ENCODE data around the gene ASCL1.

Gene ASCL1

GRCh38 chr12:102971227-102971626 lies 13.8 kb downstream of the ASCL1 start:
- no peak overlapping the region for H3K4me3 ChIP-seq
- H3K27ac ChIP-seq, result no peak overlapping the region

GRCh38 chr12:102973583-102973982 lies 16.1 kb downstream of the ASCL1 start:
- no peak overlapping the region for H3K4me3 ChIP-seq

GRCh38 chr12:102976609-102977280 lies 19.3 kb downstream of the ASCL1 start:
- H3K4me3 ChIP-seq, result no peak overlapping the region
- H3K27ac ChIP-seq, result no peak overlapping the region

More at GRCh38 chr12:102973583-102973982, 16.1 kb downstream of the ASCL1 start:
- H3K27ac ChIP-seq, result no peak overlapping the region

GRCh38 chr12:102977945-102978706 lies 20.7 kb downstream of the ASCL1 start:
- no peak overlapping the region for H3K27ac ChIP-seq
- no peak overlapping the region for H3K4me3 ChIP-seq

- Histone ChIP-seq H3K4me3 (no peak overlapping the region), H3K27ac (no peak overlapping the region)
These were observed 22.9 kb downstream of the ASCL1 start for GRCh38 chr12:102980350-102980749.

GRCh38 chr12:102990419-102990818 lies 32.9 kb downstream of the ASCL1 start:
- Histone ChIP-seq H3K27ac (no peak overlapping the region), H3K4me3 (no peak overlapping the region)

- no peak overlapping the region for H3K4me3 ChIP-seq
- no peak overlapping the region for H3K27ac ChIP-seq
These were observed 34.8 kb downstream of the ASCL1 start for GRCh38 chr12:102992297-102992696.

- Histone ChIP-seq H3K4me3 (no peak overlapping the region), H3K27ac (no peak overlapping the region)
These were observed 35.2 kb downstream of the ASCL1 start for GRCh38 chr12:102992720-102993119.

GRCh38 chr12:102993537-102993936 lies 36.1 kb downstream of the ASCL1 start:
- H3K4me3 ChIP-seq, result no peak overlapping the region

GRCh38 chr12:102995372-102995771 lies 37.9 kb downstream of the ASCL1 start:
- Histone ChIP-seq H3K27ac (no peak overlapping the region), H3K4me3 (no peak overlapping the region)

More at GRCh38 chr12:102993537-102993936, 36.1 kb downstream of the ASCL1 start:
- no peak overlapping the region for H3K27ac ChIP-seq

Measured in skin epidermis (tissue), 12 donors.